MCF 10A (cell line): Measurements from ENCODE around the gene MCCD1. TPM values are rescaled to one million over a fixed set of nuclear protein-coding genes. Genes with fewer than 3 reads are reported as not detected.
A peak's percentile ranks its signal among the peaks of the same experiment; 100 is the strongest.
"Not testable (repeated sequence)": the region's sequence is repeated elsewhere in the genome, so short reads cannot be mapped to it uniquely, and the experiment has no call there.

Source experiments
- BruUV-seq: library from RNA; stranded (reverse); fragments of 400-500 nt; replicated peaks from 2 replicates; lab custom pipeline; 2021; lab: Mats Ljungman, UMichigan
- CTCF ChIA-PET: fragments of 300-600 bp; sonication (Branson Sonifier 250); formaldehyde crosslinking; extraction: SDS; loops from one replicate; lab custom pipeline; 2021; ENCODE audit warnings: antibody characterized with exemption, inconsistent platforms; lab: Yijun Ruan, JAX
- POLR2A ChIA-PET: fragments of 300-600, 350-650 bp; sonication (Branson Sonifier 250); formaldehyde crosslinking; extraction: SDS; loops from one replicate; lab custom pipeline; 2020; ENCODE audit warnings: antibody characterized with exemption, inconsistent platforms; lab: Yijun Ruan, JAX
- DNase-seq: peaks from one replicate; pipeline ENCODE4 v3.0.0-alpha.2; 2018; ENCODE audit not compliant: unreplicated experiment
- H3K27ac Mint-ChIP-seq: one replicate; pipeline ENCODE4 v1.8.0; 2022; ENCODE audit warnings: mild to moderate bottlenecking, low read depth, mixed read lengths; ENCODE audit not compliant: unreplicated experiment
- H3K27me3 Mint-ChIP-seq: one replicate; pipeline ENCODE4 v1.8.0; 2022; ENCODE audit warnings: mixed read lengths; ENCODE audit not compliant: insufficient read depth, unreplicated experiment
- H3K36me3 Mint-ChIP-seq: one replicate; pipeline ENCODE4 v1.8.0; 2022; ENCODE audit warnings: mild to moderate bottlenecking, moderate library complexity, mixed read lengths; ENCODE audit not compliant: insufficient read depth, unreplicated experiment
- H3K4me1 Mint-ChIP-seq: one replicate; pipeline ENCODE4 v1.8.0; 2022; ENCODE audit warnings: mixed read lengths; ENCODE audit not compliant: insufficient read depth, unreplicated experiment
- H3K4me3 Mint-ChIP-seq: one replicate; pipeline ENCODE4 v1.8.0; 2022; ENCODE audit warnings: mild to moderate bottlenecking, moderate library complexity, mixed read lengths; ENCODE audit not compliant: unreplicated experiment
- H3K9me3 Mint-ChIP-seq: one replicate; pipeline ENCODE4 v1.8.0; 2022; ENCODE audit warnings: mixed read lengths; ENCODE audit not compliant: unreplicated experiment
- CTCF ChIP-seq: fragments of 200-600 bp; IDR thresholded peaks from one replicate; pipeline ENCODE4 v1.8.0; 2022; ENCODE audit warnings: antibody characterized with exemption, mild to moderate bottlenecking; ENCODE audit not compliant: unreplicated experiment
- intact Hi-C: fragments of 100-400 bp; cut with micrococcal nuclease; formaldehyde crosslinking; loops from 2 replicates; pipeline ENCODE4 v1.14.1; 2022
- total RNA-seq: library from RNA; stranded (reverse); gene quantifications from 2 replicates; pipeline ENCODE4 v1.2.3, GENCODE V29; 2022

Gene MCCD1
- total RNA-seq, 1 experiment from 2014 or later, result not detected

GRCh38 chr6:31480574-31480973 is 48.2 kb upstream of the MCCD1 start:
- Mint-ChIP-seq H3K27ac (no peak overlapping the region), H3K36me3 (no peaks in the 10 kb centered on the region), H3K4me3 (no peak overlapping the region), H3K9me3 (no peaks in the 10 kb centered on the region), H3K4me1 (peaks cover 18% of the 10 kb centered on the region), H3K27me3 (no peaks in the 10 kb centered on the region)
- ChIA-PET CTCF (interaction anchor here (1.4 kb wide), 1 partner anchor 117 kb away, joined by 3 read pairs; no protein-coding TSS in a partner anchor), POLR2A (interaction anchor here (0.7 kb wide), 1 partner anchor 18 kb away, joined by 3 read pairs; no protein-coding TSS in a partner anchor)
- no TSS peak for BruUV-seq
- intact Hi-C loops, result no loop called here
- TF ChIP-seq CTCF, result no peak
- DNase-seq, result no peak

GRCh38 chr6:31483392-31483791 is 45.4 kb upstream of the MCCD1 start:
- ChIA-PET POLR2A (interaction anchor here (1.4 to 2.2 kb wide), 4 partner anchors 9 to 58 kb away, joined by 4 to 8 read pairs (median 6); partner anchors contain the start of gene DDX39B), CTCF (interaction anchor here (0.6 to 1.2 kb wide), 4 partner anchors 8 to 85 kb away, joined by 3 to 5 read pairs (median 3); no protein-coding TSS in a partner anchor)
- intact Hi-C loops, result no loop called here
- H3K9me3 Mint-ChIP-seq, result no peaks in the 10 kb centered on the region
- H3K27ac Mint-ChIP-seq, result no peak overlapping the region
- no peak for DNase-seq
- no TSS peak for BruUV-seq
- no peak for TF ChIP-seq CTCF
- peaks cover 24% of the 10 kb centered on the region for H3K4me1 Mint-ChIP-seq
- no peaks in the 10 kb centered on the region for H3K36me3 Mint-ChIP-seq
- H3K27me3 Mint-ChIP-seq, result no peaks in the 10 kb centered on the region
- H3K4me3 Mint-ChIP-seq, result no peak overlapping the region

GRCh38 chr6:31485055-31485454 is 43.7 kb upstream of the MCCD1 start:
- Mint-ChIP-seq H3K4me3 (no peak overlapping the region), H3K4me1 (peaks cover 24% of the 10 kb centered on the region), H3K36me3 (no peaks in the 10 kb centered on the region), H3K27ac (no peak overlapping the region), H3K9me3 (no peaks in the 10 kb centered on the region), H3K27me3 (no peaks in the 10 kb centered on the region)
- intact Hi-C loops, result no loop called here
- no peak for TF ChIP-seq CTCF
- DNase-seq, result no peak
- BruUV-seq, result no TSS peak
- ChIA-PET CTCF (interaction anchor here (0.6 kb wide), 1 partner anchor 274 kb away, joined by 3 read pairs; no protein-coding TSS in a partner anchor), POLR2A (interaction anchor here (1.6 to 2.2 kb wide), 2 partner anchors 27 to 56 kb away, joined by 4 to 5 read pairs; partner anchors contain the start of gene DDX39B)

- H3K27me3 Mint-ChIP-seq, H3K4me3 Mint-ChIP-seq, intact Hi-C loops, BruUV-seq, H3K9me3 Mint-ChIP-seq, DNase-seq, H3K36me3 Mint-ChIP-seq, H3K27ac Mint-ChIP-seq, POLR2A ChIA-PET: not testable (repeated sequence)
- CTCF ChIA-PET, result interaction anchor here (0.5 to 0.6 kb wide), 2 partner anchors 80 to 104 kb away, joined by 3 to 6 read pairs; no protein-coding TSS in a partner anchor
- H3K4me1 Mint-ChIP-seq, result peaks cover 24% of the 10 kb centered on the region
These were observed 42.5 kb upstream of the MCCD1 start for GRCh38 chr6:31486065-31486837.

GRCh38 chr6:31487674-31488073 is 41.1 kb upstream of the MCCD1 start:
- BruUV-seq, intact Hi-C loops, H3K36me3 Mint-ChIP-seq, CTCF ChIA-PET, H3K27me3 Mint-ChIP-seq, H3K9me3 Mint-ChIP-seq, H3K4me3 Mint-ChIP-seq: not testable (repeated sequence)
- DNase-seq, result peak; percentile 46
- Mint-ChIP-seq H3K27ac (peak overlapping the region; percentile 75), H3K4me1 (peaks cover 24% of the 10 kb centered on the region)
- POLR2A ChIA-PET, result interaction anchor here (1.3 kb wide), 1 partner anchor 55 kb away, joined by 3 read pairs; no protein-coding TSS in a partner anchor
